Measurements from ENCODE around the gene MED25. TPM values are rescaled to one million over a fixed set of nuclear protein-coding genes. Genes with fewer than 3 reads are reported as not detected.

Gene MED25
- total and polyA plus RNA-seq, 9 of the 15 experiments (the other 6 are each of a cell fraction or from before 2014, with no cell fraction given), result 4.1 to 93.9 (median 19.3) TPM

- H3K27ac ChIP-seq (ENCODE audit: extremely low read depth, low read depth, low read length), result no peak overlapping the region; the same call in 1 of the 3 replicates
- H3K9me3 ChIP-seq (replicated peaks; ENCODE audit: control insufficient read depth, insufficient read depth, low read depth, low read length), result no peaks in the 10 kb centered on the region
- H3K27me3 ChIP-seq (ENCODE audit: control insufficient read depth in 2 of 2, insufficient read depth in 2 of 2, low read length in 2 of 2), result no peaks in the 10 kb centered on the region
- H3K4me3 ChIP-seq, result no peak overlapping the region; the same call in 1 of the 2 replicates
- WGBS (ENCODE audit: insufficient coverage, low coverage, missing lambda C conversion rate), result 80% methylated on average over 9 of the region's 9 CpGs
- intact Hi-C loops (cut with micrococcal nuclease) (loop anchor here (10.0 kb wide), 1 partner anchor 164 kb away; no protein-coding TSS in a partner anchor), in situ Hi-C loops (cut with MboI) (loop anchor here (10.0 kb wide), 1 partner anchor 384 kb away; the partner anchor contains the start of gene RPS11)
- peaks cover 9 to 68% of the 10 kb centered on the region in 2 experiments; a peak in 4 of 5 replicates for H3K4me1 ChIP-seq (replicated peaks in 1 of 2; ENCODE audit: control insufficient read depth in 2 of 2, insufficient read depth in 2 of 2, low read length in 2 of 2)
- H2AFZ ChIP-seq (ENCODE audit: low read depth, low read length), result no peak overlapping the region
- H3K79me2 ChIP-seq (ENCODE audit: control insufficient read depth, insufficient read depth, low read length), result peaks cover 31% of the 10 kb centered on the region
- ChIA-PET POLR2A (interaction anchor here (0.7 to 1.6 kb wide), 5 partner anchors 9 to 427 kb away, joined by 3 to 4 read pairs (median 3); partner anchors contain the start of genes ATF5 and NUP62), CTCF (ENCODE audit: low intra/inter-chr PET ratio) (no interaction called here)
- H3K4me2 ChIP-seq (ENCODE audit: insufficient read depth, low read length), result peak overlapping the region; percentile 99
- H4K20me1 ChIP-seq (replicated peaks; ENCODE audit: control insufficient read depth, insufficient read depth, low read length), result no peaks in the 10 kb centered on the region
- no peak for FAIRE-seq
- TF ChIP-seq NUFIP1 (IDR thresholded peaks at IDR 0.05; ENCODE audit: partially characterized antibody), result no peak
- TF ChIP-seq KDM5B (IDR thresholded peaks at IDR 0.05; ENCODE audit: insufficient replicate concordance, low read depth, low read length), result no peak
- TF ChIP-seq CAMTA2 (CRISPR knock-in tag; conservative IDR thresholded peaks at IDR 0.05), result no peak
- TF ChIP-seq NR0B1 (IDR thresholded peaks at IDR 0.05; ENCODE audit: partially characterized antibody), result no peak
- TF ChIP-seq ZBTB43 (CRISPR knock-in tag; IDR thresholded peaks at IDR 0.05), result no peak
- TF ChIP-seq PRDM10 (IDR thresholded peaks at IDR 0.05; ENCODE audit: partially characterized antibody), result peak; percentile 49
- no peak for ATAC-seq
- DNase-seq (ENCODE audit: extremely low read depth in 1 of 4, low spot score in 3 of 4), result no peak
- H3K9me1 ChIP-seq (ENCODE audit: control insufficient read depth, insufficient read depth, low read length), result no peaks in the 10 kb centered on the region
- BruUV-seq (replicated peaks), result no TSS peak
- peak overlapping the region; percentile 98 to 99; a peak in 1 of 4 replicates for H3K9ac ChIP-seq (ENCODE audit: insufficient read depth in 1 of 2, low read depth in 2 of 2, low read length in 2 of 2)
- peaks cover 57% of the 10 kb centered on the region for H3K36me3 ChIP-seq (ENCODE audit: control insufficient read depth, insufficient read depth, low read length)
Measured at GRCh38 chr19:49878744-49879070, 60.6 kb downstream of the MED25 start.

All from K562 (cell line).